GM21360 (cell line): ENCODE measurements around the gene PRR23C.

Experiments used
- ATAC-seq: cut with Tn5 transposase; IDR thresholded peaks from one replicate; pipeline ENCODE4 v1.9.1; 2021; ENCODE audit warnings: mild to moderate bottlenecking, moderate library complexity; ENCODE audit not compliant: unreplicated experiment

Gene PRR23C

DNA sequence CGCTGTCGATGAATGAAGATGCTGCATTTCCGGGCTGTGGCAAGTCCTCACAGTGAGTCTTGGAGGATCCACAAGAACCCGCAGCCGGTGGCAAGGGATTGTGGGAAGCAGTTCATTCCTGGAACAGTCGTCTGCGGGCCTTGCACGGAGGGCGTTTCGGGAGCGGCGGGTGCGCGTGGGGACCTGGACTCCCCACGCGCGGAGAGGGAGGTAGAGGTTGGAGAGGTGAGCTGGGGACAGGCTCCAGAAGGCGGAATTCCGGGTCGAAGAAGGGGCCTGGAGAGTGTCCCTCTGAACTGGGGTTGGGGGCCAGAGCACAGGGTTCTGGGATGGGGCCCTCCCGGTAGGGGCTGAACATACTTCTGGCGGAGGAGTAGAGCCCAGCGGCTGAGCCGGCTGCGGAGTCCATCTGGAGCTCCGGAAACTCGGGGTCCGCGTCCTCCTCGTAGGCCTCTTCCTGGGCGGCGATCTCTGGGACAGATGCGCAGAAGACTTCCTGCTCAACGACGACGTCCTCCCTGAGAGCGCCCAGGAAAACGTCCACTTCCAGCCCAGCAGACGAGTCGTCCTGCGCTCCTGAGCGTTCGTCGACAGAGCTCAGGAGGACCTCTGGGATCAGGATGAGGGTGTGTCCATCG is 39.2 kb downstream of the PRR23C start:
- no peak for ATAC-seq

DNA sequence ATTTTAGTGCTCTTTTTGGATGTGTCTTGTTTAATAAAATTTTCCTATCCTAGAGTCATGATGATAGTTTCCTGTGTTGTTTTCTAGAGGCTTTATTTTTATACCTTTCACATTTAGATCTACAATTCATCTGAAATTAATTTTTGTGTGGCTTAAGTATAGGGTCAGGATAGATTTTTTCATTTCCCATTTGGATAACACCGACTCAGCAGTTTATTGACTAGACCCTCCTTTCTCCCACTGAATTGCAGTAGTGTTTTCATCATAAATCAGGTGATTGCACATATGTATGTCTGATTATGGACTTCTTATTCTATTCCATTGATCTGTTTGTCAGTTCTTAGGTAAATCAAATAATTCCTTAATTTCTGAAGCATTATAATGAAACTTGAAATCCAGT is 49.0 kb downstream of the PRR23C start:
- ATAC-seq: no peak
